IgD-negative memory B cell (primary cell): Measurements from ENCODE around the gene RNF125. TPM values are rescaled to one million over a fixed set of nuclear protein-coding genes. Genes with fewer than 3 reads are reported as not detected.
"Not testable (repeated sequence)": the region's sequence is repeated elsewhere in the genome, so short reads cannot be mapped to it uniquely, and the experiment has no call there.

ENCODE experiments used
- H3K27ac Mint-ChIP-seq, 3 donors: one replicate each; pipeline ENCODE4 v1.8.0; 2020 to 2022; ENCODE audit warnings: mild to moderate bottlenecking in 3 of 3, mixed read lengths in 3 of 3, moderate library complexity in 1 of 3
- H3K27me3 Mint-ChIP-seq: one replicate; pipeline ENCODE4 v1.8.0; 2021; ENCODE audit warnings: mixed read lengths
- H3K36me3 Mint-ChIP-seq: one replicate; pipeline ENCODE4 v1.8.0; 2020; ENCODE audit warnings: mild to moderate bottlenecking, mixed read lengths
- H3K4me1 Mint-ChIP-seq, 3 donors: one replicate each; pipeline ENCODE4 v1.8.0; 2020 to 2022; ENCODE audit warnings: mixed read lengths in 3 of 3, mild to moderate bottlenecking in 1 of 3
- H3K4me3 Mint-ChIP-seq, 4 donors: one replicate each; pipeline ENCODE4 v1.8.0; 2020 to 2022; ENCODE audit warnings: mild to moderate bottlenecking in 4 of 4, mixed read lengths in 4 of 4, moderate library complexity in 3 of 4
- H3K9me3 Mint-ChIP-seq, 3 donors: one replicate each; pipeline ENCODE4 v1.8.0; 2020 to 2021; ENCODE audit warnings: mixed read lengths in 3 of 3, mild to moderate bottlenecking in 1 of 3
- polyA plus RNA-seq: library from polyadenylated mRNA; unstranded; fragments of 300-500 nt; fragmentation: Illumina TruSeq; gene quantifications from one replicate; pipeline ENCODE4 v1.2.3, GENCODE V29; 2021

The RNF125 gene
- polyA plus RNA-seq, 1 donor from 2014 or later, result 11.7 TPM

DNA sequence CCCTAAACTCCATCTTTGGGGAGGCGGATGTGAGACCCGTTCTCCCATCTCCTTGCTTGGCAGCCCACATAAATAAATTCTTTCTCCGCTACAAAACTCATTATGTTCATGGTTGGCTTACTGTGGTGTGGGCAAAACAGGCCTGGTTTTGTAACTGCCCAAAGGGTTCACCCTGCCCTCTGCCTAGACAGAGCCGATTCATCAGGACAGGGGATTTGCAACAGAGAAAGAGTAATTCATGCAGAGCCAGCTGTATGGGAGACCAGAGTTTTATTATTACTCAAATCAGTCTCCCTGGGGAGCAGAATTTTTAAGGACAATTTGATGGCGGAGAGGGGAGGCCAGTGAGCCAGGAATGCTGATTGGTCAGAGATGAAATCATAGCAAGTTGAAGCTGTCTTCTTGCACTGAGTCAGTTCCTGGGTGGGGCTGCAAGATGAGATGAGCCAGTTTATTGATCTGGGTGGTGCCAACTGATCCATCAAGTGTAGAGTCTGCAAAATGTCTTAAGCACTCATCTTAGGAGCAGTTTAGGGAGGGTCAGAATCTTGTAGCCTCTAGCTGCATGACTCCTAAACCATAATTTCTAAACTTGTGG is 8.4 kb upstream of the RNF125 start:
- H3K9me3 Mint-ChIP-seq, result no peaks in the 10 kb centered on the region
- H3K27me3 Mint-ChIP-seq, result peaks cover 2% of the 10 kb centered on the region
- no peak overlapping the region for H3K4me3 Mint-ChIP-seq
- no peaks in the 10 kb centered on the region for H3K36me3 Mint-ChIP-seq
- no peak overlapping the region for H3K27ac Mint-ChIP-seq
- H3K4me1 Mint-ChIP-seq, result peaks cover 0 to 2% (median 0%) of the 10 kb centered on the region in 3 donors

GRCh38 chr18:32011193-32011592 is 7.4 kb upstream of the RNF125 start:
- H3K4me3 Mint-ChIP-seq, result no peak overlapping the region
- H3K4me1 Mint-ChIP-seq, result peaks cover 0 to 3% (median 2%) of the 10 kb centered on the region in 3 donors
- peaks cover 2% of the 10 kb centered on the region for H3K27me3 Mint-ChIP-seq
- no peaks in the 10 kb centered on the region for H3K9me3 Mint-ChIP-seq
- no peaks in the 10 kb centered on the region for H3K36me3 Mint-ChIP-seq
- H3K27ac Mint-ChIP-seq, result no peak overlapping the region

- H3K4me3 Mint-ChIP-seq, result peak overlapping the region; percentile 92 to 99 (median 98)
- peak overlapping the region; percentile 84 to 97 (median 95) for H3K27ac Mint-ChIP-seq
- H3K4me1 Mint-ChIP-seq, result peaks cover 16 to 32% (median 22%) of the 10 kb centered on the region in 3 donors
- no peaks in the 10 kb centered on the region for H3K9me3 Mint-ChIP-seq
- no peaks in the 10 kb centered on the region for H3K36me3 Mint-ChIP-seq
- H3K27me3 Mint-ChIP-seq, result no peaks in the 10 kb centered on the region
Measured at GRCh38 chr18:32019251-32019948, 775 bp downstream of the RNF125 start.

GRCh38 chr18:32019949-32020625 is 1.5 kb downstream of the RNF125 start:
- peaks cover 16 to 35% (median 22%) of the 10 kb centered on the region in 3 donors for H3K4me1 Mint-ChIP-seq
- H3K36me3 Mint-ChIP-seq, H3K9me3 Mint-ChIP-seq, H3K27me3 Mint-ChIP-seq: not testable (repeated sequence)
- H3K4me3 Mint-ChIP-seq, result peak overlapping the region; percentile 92 to 99 (median 98)
- peak overlapping the region; percentile 84 to 97 (median 95) for H3K27ac Mint-ChIP-seq

- H3K27me3 Mint-ChIP-seq, result peaks cover 2% of the 10 kb centered on the region
Measured at GRCh38 chr18:32021756-32022564, 3.3 kb downstream of the RNF125 start.

DNA sequence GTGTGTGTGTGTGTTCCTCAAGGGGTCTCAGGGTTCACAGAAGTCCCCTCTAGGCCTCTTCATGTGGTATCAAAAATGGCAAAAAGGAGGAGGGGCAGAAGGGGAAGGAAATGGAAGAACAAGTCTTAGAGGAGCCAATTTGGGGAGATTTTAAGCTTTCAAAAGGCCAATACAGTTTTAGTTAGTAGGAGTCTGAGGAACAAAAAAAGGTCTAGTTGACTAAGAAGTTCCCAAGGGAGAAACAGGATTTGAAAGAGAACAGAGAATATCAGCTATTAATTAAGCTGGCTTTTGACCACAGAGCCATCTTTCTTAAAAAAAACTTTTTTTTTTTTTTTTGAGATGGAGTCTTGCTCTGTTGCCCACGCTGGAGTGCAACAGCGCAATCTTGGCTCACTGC is 7.1 kb downstream of the RNF125 start:
- no peaks in the 10 kb centered on the region for H3K9me3 Mint-ChIP-seq
- peaks cover 6% of the 10 kb centered on the region for H3K36me3 Mint-ChIP-seq
- H3K4me3 Mint-ChIP-seq, result peak overlapping the region in 1 of 4 donors; percentile 83
- peaks cover 2% of the 10 kb centered on the region for H3K27me3 Mint-ChIP-seq
- peaks cover 19 to 28% (median 21%) of the 10 kb centered on the region in 3 donors for H3K4me1 Mint-ChIP-seq
- no peak overlapping the region for H3K27ac Mint-ChIP-seq

More at GRCh38 chr18:32021756-32022564, 3.3 kb downstream of the RNF125 start:
- Mint-ChIP-seq H3K36me3 (peaks cover 4% of the 10 kb centered on the region), H3K9me3 (no peaks in the 10 kb centered on the region), H3K4me1 (peaks cover 23 to 39% (median 30%) of the 10 kb centered on the region in 3 donors), H3K27ac (peak overlapping the region in 2 of 3 donors; percentile 12 to 14), H3K4me3 (peak overlapping the region in 2 of 4 donors; percentile 41 to 71)

DNA sequence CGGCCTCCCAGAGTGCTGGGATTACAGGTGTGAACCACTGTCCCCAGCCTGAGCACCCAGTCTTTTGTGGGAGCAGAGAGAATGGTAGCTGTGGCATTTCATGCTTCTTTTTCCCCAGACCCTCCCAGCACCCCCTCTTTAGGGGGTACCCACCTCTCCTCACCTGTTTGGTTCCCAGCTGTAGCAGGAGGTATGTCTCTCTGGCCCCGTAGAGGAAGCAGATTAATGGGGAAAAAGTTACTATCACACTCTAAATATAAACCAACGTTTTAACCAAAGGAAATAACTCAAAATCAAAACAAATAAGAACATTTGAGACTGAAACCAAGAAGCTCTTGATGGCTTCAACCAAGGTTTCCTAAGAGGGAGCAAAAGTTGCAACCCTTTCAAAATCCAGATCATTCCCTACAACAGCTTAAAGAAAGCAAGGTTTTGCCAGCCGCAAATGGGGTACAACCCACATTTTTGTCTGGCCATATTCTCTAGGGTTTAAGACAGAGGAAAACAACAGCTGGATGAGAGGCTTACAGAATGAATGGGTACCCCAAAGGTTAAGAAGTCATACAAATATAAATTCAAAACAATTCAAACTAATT is 8.0 kb downstream of the RNF125 start:
- peaks cover 6% of the 10 kb centered on the region for H3K36me3 Mint-ChIP-seq
- H3K4me3 Mint-ChIP-seq, result peak overlapping the region; percentile 48 to 69 (median 60)
- H3K9me3 Mint-ChIP-seq, result no peaks in the 10 kb centered on the region
- peaks cover 19 to 28% (median 23%) of the 10 kb centered on the region in 3 donors for H3K4me1 Mint-ChIP-seq
- peaks cover 2% of the 10 kb centered on the region for H3K27me3 Mint-ChIP-seq
- H3K27ac Mint-ChIP-seq, result no peak overlapping the region

GRCh38 chr18:32029558-32029957 is 10.9 kb downstream of the RNF125 start:
- peak overlapping the region in 1 of 4 donors; percentile 13 for H3K4me3 Mint-ChIP-seq
- H3K36me3 Mint-ChIP-seq, result peaks cover 10% of the 10 kb centered on the region
- H3K27me3 Mint-ChIP-seq, result peaks cover 2% of the 10 kb centered on the region
- peaks cover 12 to 18% (median 17%) of the 10 kb centered on the region in 3 donors for H3K4me1 Mint-ChIP-seq
- peak overlapping the region in 2 of 3 donors; percentile 46 to 82 for H3K27ac Mint-ChIP-seq
- H3K9me3 Mint-ChIP-seq, result no peaks in the 10 kb centered on the region

GRCh38 chr18:32032609-32033008 is 14.0 kb downstream of the RNF125 start:
- H3K36me3 Mint-ChIP-seq, result peaks cover 15% of the 10 kb centered on the region
- H3K27ac Mint-ChIP-seq, result no peak overlapping the region
- peaks cover 15 to 23% (median 16%) of the 10 kb centered on the region in 3 donors for H3K4me1 Mint-ChIP-seq
- H3K27me3 Mint-ChIP-seq, result no peaks in the 10 kb centered on the region
- H3K9me3 Mint-ChIP-seq, result peaks cover 0 to under 1% (median 0%) of the 10 kb centered on the region in 3 donors
- H3K4me3 Mint-ChIP-seq, result no peak overlapping the region

GRCh38 chr18:32036506-32037180 is 18.0 kb downstream of the RNF125 start:
- Mint-ChIP-seq H3K9me3 (peaks cover 0 to 2% (median 0%) of the 10 kb centered on the region in 3 donors), H3K27me3 (no peaks in the 10 kb centered on the region), H3K4me1 (peaks cover 24 to 31% (median 24%) of the 10 kb centered on the region in 3 donors), H3K4me3 (no peak overlapping the region), H3K36me3 (peaks cover 20% of the 10 kb centered on the region), H3K27ac (no peak overlapping the region)

GRCh38 chr18:32037616-32038015 is 19.0 kb downstream of the RNF125 start:
- Mint-ChIP-seq H3K4me1 (peaks cover 30 to 39% (median 32%) of the 10 kb centered on the region in 3 donors), H3K36me3 (peaks cover 20% of the 10 kb centered on the region), H3K4me3 (no peak overlapping the region), H3K27me3 (no peaks in the 10 kb centered on the region), H3K9me3 (peaks cover 0 to 2% (median 0%) of the 10 kb centered on the region in 3 donors), H3K27ac (no peak overlapping the region)

DNA sequence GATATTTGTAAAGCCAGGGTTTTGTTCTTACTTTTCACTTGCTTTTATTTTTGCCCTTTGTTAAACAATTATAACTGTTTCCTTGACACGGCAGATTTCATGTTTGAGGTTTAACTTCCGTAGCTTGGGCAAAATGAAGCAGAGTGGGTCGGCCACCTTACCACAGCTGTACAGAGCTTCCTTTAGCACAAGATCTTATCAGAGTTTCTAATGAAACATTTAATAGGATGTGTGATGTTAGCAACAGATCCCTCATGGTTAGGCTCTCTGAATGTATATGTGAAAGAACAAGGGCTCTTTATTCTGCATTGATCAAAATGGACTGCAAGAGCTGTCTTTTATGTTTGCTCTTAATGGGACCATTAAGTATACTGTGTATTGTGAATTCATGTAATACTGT is 22.3 kb downstream of the RNF125 start:
- H3K27me3 Mint-ChIP-seq, result no peaks in the 10 kb centered on the region
- peaks cover 25 to 35% (median 26%) of the 10 kb centered on the region in 3 donors for H3K4me1 Mint-ChIP-seq
- peaks cover 0 to 2% (median 0%) of the 10 kb centered on the region in 3 donors for H3K9me3 Mint-ChIP-seq
- H3K27ac Mint-ChIP-seq, result peak overlapping the region in 2 of 3 donors; percentile 7 to 18
- H3K4me3 Mint-ChIP-seq, result peak overlapping the region in 2 of 4 donors; percentile 24 to 30
- peaks cover 17% of the 10 kb centered on the region for H3K36me3 Mint-ChIP-seq

DNA sequence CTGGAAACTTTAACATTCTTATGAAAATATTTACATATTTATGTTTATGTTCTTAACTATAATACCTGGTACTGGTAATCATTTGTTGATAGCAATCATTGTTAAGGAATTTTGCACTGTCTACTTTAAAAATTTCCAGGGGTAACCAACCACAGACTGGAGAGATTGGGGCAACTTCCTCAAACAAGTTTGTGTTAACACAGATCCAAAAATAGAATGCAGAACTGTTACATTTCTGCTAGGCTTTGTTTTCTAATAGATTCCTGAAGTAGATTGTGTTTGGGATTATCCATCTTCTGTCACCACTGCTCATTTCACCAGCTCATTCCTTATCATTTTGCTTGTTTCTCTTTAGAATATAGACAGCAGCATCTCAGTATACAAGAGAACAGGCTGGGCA is 23.7 kb downstream of the RNF125 start:
- Mint-ChIP-seq H3K9me3 (peaks cover 0 to 2% (median 0%) of the 10 kb centered on the region in 3 donors), H3K4me3 (peak overlapping the region in 3 of 4 donors; percentile 12 to 59 (median 47)), H3K27me3 (no peaks in the 10 kb centered on the region), H3K27ac (peak overlapping the region in 2 of 3 donors; percentile 7 to 46), H3K36me3 (peaks cover 10% of the 10 kb centered on the region), H3K4me1 (peaks cover 20 to 27% (median 27%) of the 10 kb centered on the region in 3 donors)
